Neuronal stem cell (in vitro differentiated cells): ENCODE data around the gene RHBG.

Source experiments
- DNase-seq: peaks from one replicate; pipeline ENCODE4 v3.0.0-alpha.2; 2013; ENCODE audit warnings: low spot score
- H2AFZ ChIP-seq: one replicate; pipeline ENCODE4 v1.6.1; 2013; ENCODE audit warnings: mild to moderate bottlenecking, low read length, inconsistent platforms
- H2AK5ac ChIP-seq: 2 replicates; pipeline ENCODE4 v1.6.1; 2013; ENCODE audit warnings: low read depth, mild to moderate bottlenecking, inconsistent platforms, low read length, moderate library complexity, mixed read lengths
- H2BK120ac ChIP-seq: 2 replicates; pipeline ENCODE4 v1.6.1; 2013; ENCODE audit warnings: low read depth, mild to moderate bottlenecking, inconsistent platforms, low read length, moderate library complexity, mixed read lengths
- H2BK12ac ChIP-seq: one replicate; pipeline ENCODE4 v1.6.1; 2013; ENCODE audit warnings: low read length, inconsistent platforms
- H2BK15ac ChIP-seq: 2 replicates; pipeline ENCODE4 v1.6.1; 2013; ENCODE audit warnings: mild to moderate bottlenecking, low read length, inconsistent platforms, mixed read lengths
- H2BK5ac ChIP-seq: one replicate; pipeline ENCODE4 v1.6.1; 2013; ENCODE audit warnings: inconsistent platforms, mild to moderate bottlenecking, low read length, moderate library complexity
- H3K14ac ChIP-seq: one replicate; pipeline ENCODE4 v1.6.1; 2013; ENCODE audit warnings: low read length, inconsistent platforms
- H3K18ac ChIP-seq: 2 replicates; pipeline ENCODE4 v1.6.1; 2013; ENCODE audit warnings: low read length, inconsistent platforms
- H3K23ac ChIP-seq: 2 replicates; pipeline ENCODE4 v1.6.1; 2013; ENCODE audit warnings: low read depth, mild to moderate bottlenecking, mixed read lengths, low read length, inconsistent platforms; ENCODE audit not compliant: poor library complexity
- H3K27ac ChIP-seq: replicated peaks from 3 replicates; pipeline ENCODE4 v1.5.1; 2013; ENCODE audit warnings: low read length, inconsistent platforms
- H3K27me3 ChIP-seq, 3 experiments: 2 replicates each; pipeline ENCODE4 v1.6.1; 2013; ENCODE audit warnings: low read length in 3 of 3, mild to moderate bottlenecking in 2 of 3, inconsistent platforms in 1 of 3, low read depth in 1 of 3, mixed read lengths in 1 of 3, moderate library complexity in 1 of 3; ENCODE audit not compliant: control insufficient read depth in 3 of 3, insufficient read depth in 3 of 3
- H3K36me3 ChIP-seq, 2 donors: replicated peaks in 1 of 2; 2 replicates each; pipeline ENCODE4 v1.6.1; 2013; ENCODE audit warnings: low read length in 2 of 2; ENCODE audit not compliant: control insufficient read depth in 2 of 2, insufficient read depth in 2 of 2
- H3K4ac ChIP-seq: 2 replicates; pipeline ENCODE4 v1.6.1; 2013; ENCODE audit warnings: inconsistent platforms, mild to moderate bottlenecking, low read length, moderate library complexity
- H3K4me1 ChIP-seq, 2 donors: 1 replicate in 1 of 2; 2 replicates in 1 of 2; pipeline ENCODE4 v1.6.1; 2013; ENCODE audit warnings: low read length in 2 of 2, low read depth in 1 of 2; ENCODE audit not compliant: control insufficient read depth in 2 of 2, insufficient read depth in 1 of 2
- H3K4me2 ChIP-seq: one replicate; pipeline ENCODE4 v1.6.1; 2013; ENCODE audit warnings: mild to moderate bottlenecking, low read length, inconsistent platforms; ENCODE audit not compliant: insufficient read depth, poor library complexity, severe bottlenecking
- H3K4me3 ChIP-seq, 2 donors: 2 replicates each; pipeline ENCODE4 v1.5.1; 2013; ENCODE audit warnings: low read length in 2 of 2, mild to moderate bottlenecking in 2 of 2, inconsistent platforms in 1 of 2, moderate library complexity in 1 of 2
- H3K79me1 ChIP-seq: one replicate; pipeline ENCODE4 v1.6.1; 2013; ENCODE audit warnings: low read depth, mild to moderate bottlenecking, inconsistent platforms, low read length, moderate library complexity
- H3K9ac ChIP-seq: one replicate; pipeline ENCODE4 v1.6.1; 2013; ENCODE audit warnings: mild to moderate bottlenecking, low read depth, low read length, inconsistent platforms; ENCODE audit not compliant: poor library complexity
- H3K9me3 ChIP-seq, 2 donors: replicated peaks in 1 of 2; 2 replicates each; pipeline versions ENCODE3 to v1.6.1; 2013; ENCODE audit warnings: low read length in 2 of 2, mild to moderate bottlenecking in 2 of 2, inconsistent platforms in 1 of 2, low read depth in 1 of 2, mixed read lengths in 1 of 2, moderate library complexity in 1 of 2; ENCODE audit not compliant: control insufficient read depth in 2 of 2, insufficient read depth in 1 of 2
- H4K8ac ChIP-seq: one replicate; pipeline ENCODE4 v1.6.1; 2013; ENCODE audit warnings: low read depth, mild to moderate bottlenecking, inconsistent platforms, low read length, moderate library complexity
- H4K91ac ChIP-seq: one replicate; pipeline ENCODE4 v1.6.1; 2013; ENCODE audit warnings: low read length, low read depth, mild to moderate bottlenecking, inconsistent platforms; ENCODE audit not compliant: poor library complexity
- WGBS, 2 donors: extraction: QIAGEN DNeasy Blood & Tissue Kit; methylation state at CpG; one replicate each; pipeline ENCODE4 v1.1.7; 2013; ENCODE audit warnings: missing lambda C conversion rate in 2 of 2, mixed read lengths in 1 of 2; ENCODE audit not compliant: insufficient read length in 2 of 2, insufficient replicate concordance in 1 of 2; ENCODE audit errors: extremely low coverage in 2 of 2; 5-methylcytosine and 5-hydroxymethylcytosine counted together

Gene RHBG

DNA sequence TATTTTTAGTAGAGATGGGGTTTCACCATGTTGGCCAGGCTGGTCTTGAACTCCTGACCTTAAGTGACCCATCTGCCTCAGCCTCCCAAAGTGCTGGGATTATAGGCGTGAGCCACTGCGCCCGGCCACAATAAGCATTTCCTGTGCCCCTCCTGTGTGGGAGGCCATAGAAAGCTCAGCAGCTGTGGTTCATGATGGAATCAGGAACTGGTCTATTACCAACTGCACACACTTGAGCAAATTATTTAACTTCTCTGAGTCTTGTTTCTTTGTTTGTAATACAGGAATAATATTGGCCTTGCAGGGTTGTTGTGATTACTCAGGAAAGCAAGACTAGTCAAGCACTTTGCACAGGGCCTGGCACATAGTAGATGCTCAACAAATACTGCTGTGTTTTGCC, 15.0 kb downstream of the RHBG start:
- Histone ChIP-seq H2AK5ac (no peak overlapping the region), H2BK12ac (no peak overlapping the region), H3K27ac (no peak overlapping the region), H3K79me1 (no peaks in the 10 kb centered on the region), H2BK120ac (peak overlapping the region; percentile 47), H4K8ac (no peak overlapping the region), H3K14ac (no peak overlapping the region), H2BK5ac (no peak overlapping the region), H2BK15ac (peak overlapping the region; percentile 0), H3K4ac (no peak overlapping the region), H3K4me3 (no peak overlapping the region), H3K4me2 (no peak overlapping the region), H3K23ac (no peak overlapping the region), H2AFZ (no peak overlapping the region), H3K36me3 (no peaks in the 10 kb centered on the region), H3K9me3 (no peaks in the 10 kb centered on the region), H3K9ac (no peak overlapping the region), H3K27me3 (peaks cover 8 to 78% (median 51%) of the 10 kb centered on the region in 3 experiments), H3K18ac (no peak overlapping the region), H3K4me1 (peaks cover 9 to 15% of the 10 kb centered on the region in 2 donors), H4K91ac (no peak overlapping the region)
- no peak for DNase-seq
- WGBS, 2 donors: no CpG with 5 or more reads among the region's 3 CpGs

DNA sequence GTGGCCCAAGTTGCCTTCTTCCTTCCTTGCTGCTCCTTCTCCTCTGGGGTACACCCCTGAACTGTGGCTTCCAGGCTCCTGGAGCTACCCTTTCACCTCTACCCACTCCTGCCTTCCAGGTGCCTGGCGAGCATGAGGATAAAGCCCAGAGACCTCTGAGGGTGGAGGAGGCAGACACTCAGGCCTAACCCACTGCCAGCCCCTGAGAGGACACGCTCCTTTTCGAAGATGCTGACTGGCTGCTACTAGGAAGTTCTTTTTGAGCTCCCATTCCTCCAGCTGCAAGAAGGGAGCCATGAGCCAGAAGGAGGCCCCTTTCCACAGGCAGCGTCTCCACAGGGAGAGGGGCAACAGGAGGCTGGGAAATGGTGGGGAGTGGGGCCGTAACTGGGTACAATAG, 15.6 kb downstream of the RHBG start:
- Histone ChIP-seq H3K36me3 (no peaks in the 10 kb centered on the region), H3K4me1 (peaks cover 9 to 16% of the 10 kb centered on the region in 2 donors), H4K8ac (no peak overlapping the region), H3K14ac (no peak overlapping the region), H2BK12ac (no peak overlapping the region), H2BK120ac (peak overlapping the region; percentile 47), H3K4me2 (no peak overlapping the region), H3K9me3 (no peaks in the 10 kb centered on the region), H3K79me1 (no peaks in the 10 kb centered on the region), H3K9ac (no peak overlapping the region), H4K91ac (no peak overlapping the region), H2AK5ac (peak overlapping the region; percentile 62), H3K27ac (no peak overlapping the region), H2BK15ac (peak overlapping the region; percentile 0), H3K4me3 (no peak overlapping the region), H3K4ac (no peak overlapping the region), H3K18ac (no peak overlapping the region), H3K23ac (peak overlapping the region; percentile 21), H2BK5ac (no peak overlapping the region), H2AFZ (no peak overlapping the region), H3K27me3 (peaks cover 8 to 79% (median 58%) of the 10 kb centered on the region in 3 experiments)
- WGBS, 2 donors: no CpG with 5 or more reads among the region's 5 CpGs
- no peak for DNase-seq

DNA sequence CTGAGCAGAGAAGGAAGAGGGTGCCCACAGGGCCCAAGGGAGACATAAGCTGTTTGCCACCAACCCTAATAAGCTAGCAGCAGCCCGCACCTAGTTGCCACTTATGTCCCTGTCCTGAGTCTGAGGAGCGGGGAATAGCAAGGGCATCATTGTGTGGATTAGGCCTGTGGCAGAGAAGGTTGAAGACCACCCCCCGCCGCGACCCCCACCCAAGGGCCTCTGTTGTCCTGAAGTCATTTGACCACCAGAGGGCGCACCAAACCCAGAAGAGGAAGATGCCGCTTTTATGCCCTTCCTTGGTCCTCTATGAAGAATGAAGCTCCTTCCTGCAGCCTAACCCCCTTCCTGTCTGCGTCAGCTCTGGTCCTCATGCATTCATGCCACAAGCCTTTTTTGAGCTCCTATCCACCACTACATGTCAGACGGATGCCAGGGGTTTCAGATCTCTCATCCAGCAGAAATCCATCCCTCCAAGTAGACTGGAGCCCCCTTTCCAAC, 16.6 kb downstream of the RHBG start:
- no peak overlapping the region for H2BK15ac ChIP-seq
- H3K23ac ChIP-seq: no peak overlapping the region
- peak overlapping the region; percentile 44 for H3K14ac ChIP-seq
- H3K9me3 ChIP-seq: no peaks in the 10 kb centered on the region
- no peak overlapping the region for H3K9ac ChIP-seq
- no peak overlapping the region for H3K4ac ChIP-seq
- no peaks in the 10 kb centered on the region for H3K79me1 ChIP-seq
- H3K4me3 ChIP-seq: no peak overlapping the region
- no peak overlapping the region for H4K8ac ChIP-seq
- H2BK12ac ChIP-seq: no peak overlapping the region
- no peak overlapping the region for H4K91ac ChIP-seq
- no peak overlapping the region for H2BK5ac ChIP-seq
- WGBS, 2 donors: no CpG with 5 or more reads among the region's 9 CpGs
- H2AFZ ChIP-seq: no peak overlapping the region
- H3K27ac ChIP-seq: no peak overlapping the region
- no peak overlapping the region for H2BK120ac ChIP-seq
- H3K4me1 ChIP-seq: peaks cover 9 to 21% of the 10 kb centered on the region in 2 donors
- no peak overlapping the region for H2AK5ac ChIP-seq
- H3K27me3 ChIP-seq: peaks cover 8 to 84% (median 66%) of the 10 kb centered on the region in 3 experiments
- no peak overlapping the region for H3K4me2 ChIP-seq
- peak; percentile 77 for DNase-seq
- no peaks in the 10 kb centered on the region for H3K36me3 ChIP-seq
- peak overlapping the region; percentile 79 for H3K18ac ChIP-seq

DNA sequence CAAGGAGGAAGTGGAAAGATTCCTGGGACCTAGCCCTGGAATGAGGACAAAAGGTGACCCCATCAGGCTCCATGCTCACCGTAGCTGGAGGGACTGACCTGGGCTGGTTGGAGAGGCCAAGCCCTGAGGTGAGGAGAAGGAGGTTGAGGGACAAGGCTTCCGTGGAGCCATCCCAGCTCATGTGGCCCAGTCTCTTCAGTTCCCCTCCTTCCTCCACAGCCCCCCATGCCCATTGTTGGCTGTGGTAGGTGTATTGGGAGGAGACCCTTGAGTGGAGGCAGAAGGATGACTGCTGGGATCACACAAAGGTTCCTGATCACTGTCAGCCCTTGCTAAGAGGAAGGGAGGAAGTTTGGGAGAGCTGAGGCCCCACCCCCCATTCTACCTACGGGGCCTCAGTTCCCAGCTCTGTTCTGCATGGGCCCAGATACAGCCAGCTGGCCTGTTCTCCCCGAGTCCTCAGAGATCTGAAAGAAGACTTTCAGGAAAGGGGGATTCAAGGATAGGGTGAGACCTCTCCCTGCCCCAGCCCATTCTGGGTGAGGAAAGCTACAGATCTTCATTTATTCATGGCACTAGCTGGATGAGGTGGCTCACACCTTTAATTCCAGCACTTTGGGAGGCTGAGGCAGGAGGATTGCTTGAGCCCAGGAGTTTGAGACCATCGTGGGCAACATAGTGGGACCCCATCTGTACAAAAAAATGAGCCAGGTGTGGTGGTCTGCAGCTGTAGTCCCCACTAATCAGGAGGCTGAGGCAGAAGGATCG, 17.3 kb downstream of the RHBG start:
- peaks cover 8 to 88% (median 71%) of the 10 kb centered on the region in 3 experiments for H3K27me3 ChIP-seq
- H2BK15ac ChIP-seq: no peak overlapping the region
- H3K14ac ChIP-seq: no peak overlapping the region
- H3K18ac ChIP-seq: peak overlapping the region; percentile 31
- no peak overlapping the region for H2BK120ac ChIP-seq
- no peaks in the 10 kb centered on the region for H3K9me3 ChIP-seq
- WGBS, 2 donors: no CpG with 5 or more reads among the region's 6 CpGs
- no peak overlapping the region for H2BK5ac ChIP-seq
- H3K79me1 ChIP-seq: no peaks in the 10 kb centered on the region
- no peak overlapping the region for H3K23ac ChIP-seq
- no peak overlapping the region for H3K4ac ChIP-seq
- no peak overlapping the region for H3K4me3 ChIP-seq
- H3K4me2 ChIP-seq: no peak overlapping the region
- no peak overlapping the region for H2BK12ac ChIP-seq
- H2AFZ ChIP-seq: no peak overlapping the region
- no peak for DNase-seq
- no peak overlapping the region for H2AK5ac ChIP-seq
- H3K36me3 ChIP-seq: no peaks in the 10 kb centered on the region
- no peak overlapping the region for H3K9ac ChIP-seq
- no peak overlapping the region for H4K8ac ChIP-seq
- peaks cover 9 to 28% of the 10 kb centered on the region in 2 donors for H3K4me1 ChIP-seq
- H4K91ac ChIP-seq: no peak overlapping the region
- no peak overlapping the region for H3K27ac ChIP-seq
